HG02852 (cell line): ENCODE data around the gene TCHP.
"Not testable (repeated sequence)": the region's sequence is repeated elsewhere in the genome, so short reads cannot be mapped to it uniquely, and the experiment has no call there.

Experiments
- ATAC-seq: cut with Tn5 transposase; IDR thresholded peaks from one replicate; pipeline ENCODE4 v1.9.1; 2021; ENCODE audit warnings: mild to moderate bottlenecking, moderate library complexity; ENCODE audit not compliant: unreplicated experiment

The TCHP gene

GRCh38 chr12:109899783-109900751 is at the start of gene TCHP:
TCHP (plus strand) TSS chr12:109900274; CDS start chr12:109903027, 2,753 bp downstream.
- peak; percentile 67 for ATAC-seq

GRCh38 chr12:109850518-109850917 is 49.6 kb upstream of the TCHP start:
- ATAC-seq = not testable (repeated sequence)

GRCh38 chr12:109855377-109855776 is 44.7 kb upstream of the TCHP start:
- ATAC-seq = no peak

- ATAC-seq = no peak
These were observed 42.4 kb upstream of the TCHP start for GRCh38 chr12:109857715-109858114.

GRCh38 chr12:109858764-109859163 is 41.3 kb upstream of the TCHP start:
- ATAC-seq = no peak

GRCh38 chr12:109860977-109861376 is 39.1 kb upstream of the TCHP start:
- ATAC-seq = no peak

GRCh38 chr12:109861689-109862314 is 38.3 kb upstream of the TCHP start:
- ATAC-seq = no peak

GRCh38 chr12:109862491-109862890 is 37.6 kb upstream of the TCHP start:
- not testable (repeated sequence) for ATAC-seq

- ATAC-seq = no peak
These were observed 36.0 kb upstream of the TCHP start for GRCh38 chr12:109863847-109864712.

- ATAC-seq = no peak
These were observed 35.2 kb upstream of the TCHP start for GRCh38 chr12:109864916-109865315.

- no peak for ATAC-seq
These were observed 31.7 kb upstream of the TCHP start for GRCh38 chr12:109868182-109869051.

GRCh38 chr12:109870648-109871047 is 29.4 kb upstream of the TCHP start:
- no peak for ATAC-seq

- no peak for ATAC-seq
These were observed 28.3 kb upstream of the TCHP start for GRCh38 chr12:109871668-109872314.

GRCh38 chr12:109873653-109874052 is 26.4 kb upstream of the TCHP start:
- ATAC-seq = no peak

- ATAC-seq = no peak
These were observed 24.4 kb upstream of the TCHP start for GRCh38 chr12:109875572-109876131.

GRCh38 chr12:109876406-109876805 is 23.7 kb upstream of the TCHP start:
- ATAC-seq = no peak

GRCh38 chr12:109877504-109878246 is 22.4 kb upstream of the TCHP start:
- no peak for ATAC-seq

GRCh38 chr12:109878247-109878625 is 21.8 kb upstream of the TCHP start:
- ATAC-seq = no peak

GRCh38 chr12:109878749-109879148 is 21.3 kb upstream of the TCHP start:
- no peak for ATAC-seq
